ENCODE data around the gene PSMB3.
"Not testable (repeated sequence)": the region's sequence is repeated elsewhere in the genome, so short reads cannot be mapped to it uniquely, and the experiment has no call there.

PSMB3 gene

DNA sequence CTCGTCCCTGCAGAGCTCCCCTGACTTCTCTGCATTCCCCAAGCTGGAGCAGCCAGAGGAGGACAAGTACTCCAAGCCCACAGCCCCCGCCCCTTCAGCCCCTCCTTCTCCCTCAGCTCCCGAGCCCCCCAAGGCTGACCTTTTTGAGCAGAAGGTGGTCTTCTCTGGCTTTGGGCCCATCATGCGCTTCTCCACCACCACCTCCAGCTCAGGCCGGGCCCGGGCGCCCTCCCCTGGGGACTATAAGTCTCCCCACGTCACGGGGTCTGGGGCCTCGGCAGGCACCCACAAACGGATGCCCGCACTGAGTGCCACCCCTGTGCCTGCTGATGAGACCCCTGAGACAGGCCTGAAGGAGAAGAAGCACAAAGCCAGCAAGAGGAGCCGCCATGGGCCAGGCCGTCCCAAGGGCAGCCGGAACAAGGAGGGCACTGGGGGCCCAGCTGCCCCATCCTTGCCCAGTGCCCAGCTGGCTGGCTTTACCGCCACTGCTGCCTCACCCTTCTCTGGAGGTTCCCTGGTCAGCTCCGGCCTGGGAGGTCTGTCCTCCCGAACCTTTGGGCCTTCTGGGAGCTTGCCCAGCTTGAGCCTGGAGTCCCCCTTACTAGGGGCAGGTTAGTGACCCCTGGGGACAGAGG, 36.1 kb upstream of the PSMB3 start:
- no peak for DNase-seq

- no peak for DNase-seq
Observed at GRCh38 chr17:38717139-38717745, 35.3 kb upstream of the PSMB3 start.

DNA sequence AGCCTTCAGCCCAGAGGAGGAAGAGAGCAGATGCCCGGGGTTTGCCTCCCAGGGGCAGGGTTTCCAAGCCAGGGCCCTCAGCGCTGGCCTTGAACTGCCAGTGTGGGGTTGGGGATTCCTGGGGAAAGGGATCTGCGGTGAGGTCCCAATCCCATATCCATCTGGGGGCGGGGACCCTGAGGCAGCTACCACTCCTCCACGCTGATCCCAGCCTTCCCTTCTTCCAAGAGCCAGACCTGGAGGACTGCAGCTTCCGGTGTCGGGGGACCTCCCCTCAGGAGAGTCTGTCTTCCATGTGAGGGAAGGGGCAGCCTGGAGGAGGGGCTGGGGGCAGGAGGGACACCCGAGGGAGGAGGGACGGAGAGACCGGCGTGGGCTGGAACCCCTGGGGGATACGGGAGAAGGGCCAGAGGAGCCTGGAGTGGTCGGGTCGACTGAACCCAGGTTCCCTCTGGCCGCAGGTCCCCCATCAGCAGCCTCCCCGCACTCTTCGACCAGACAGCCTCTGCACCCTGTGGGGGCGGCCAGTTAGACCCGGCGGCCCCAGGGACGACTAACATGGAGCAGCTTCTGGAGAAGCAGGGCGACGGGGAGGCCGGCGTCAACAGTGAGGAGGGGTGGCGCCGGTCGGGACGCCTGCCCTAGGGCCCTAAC, 33.1 kb upstream of the PSMB3 start:
- DNase-seq: no peak

DNA sequence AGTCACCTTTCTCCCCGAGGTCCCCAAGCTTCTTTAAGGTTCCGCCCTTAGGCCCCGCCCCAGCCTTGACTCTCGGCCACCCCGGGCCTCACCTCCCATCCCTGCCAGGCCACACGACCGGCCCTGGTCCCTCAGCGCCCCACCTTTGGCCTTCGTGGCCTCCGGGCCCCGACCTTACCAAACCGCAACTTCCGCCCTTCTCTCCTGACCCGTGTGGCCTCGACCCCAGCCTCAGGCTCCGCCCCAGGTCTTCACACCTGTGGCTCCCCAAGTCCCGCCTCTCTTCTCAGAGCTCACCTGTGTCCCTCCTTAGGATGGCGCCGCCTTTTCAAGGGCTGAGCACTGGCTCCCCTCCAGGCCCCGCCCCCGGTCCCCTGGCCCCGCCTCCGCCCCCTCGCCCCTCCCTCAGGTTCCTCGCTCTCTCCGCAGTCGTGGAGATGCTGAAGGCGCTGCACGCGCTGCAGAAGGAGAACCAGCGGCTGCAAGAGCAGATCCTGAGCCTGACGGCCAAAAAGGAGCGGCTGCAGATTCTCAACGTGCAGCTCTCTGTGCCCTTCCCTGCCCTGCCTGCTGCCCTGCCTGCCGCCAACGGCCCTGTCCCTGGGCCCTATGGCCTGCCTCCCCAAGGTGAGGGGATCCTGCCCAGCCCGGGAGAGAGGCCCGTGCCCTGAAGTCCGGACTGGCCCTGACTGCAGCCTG, 32.4 kb upstream of the PSMB3 start:
- no peak for DNase-seq

GRCh38 chr17:38720941-38721340, 31.6 kb upstream of the PSMB3 start:
- DNase-seq: no peak

- DNase-seq: no peak
Observed at GRCh38 chr17:38721802-38722201, 30.7 kb upstream of the PSMB3 start.

- DNase-seq: no peak
Observed at GRCh38 chr17:38724337-38724988, 28.1 kb upstream of the PSMB3 start.

DNA sequence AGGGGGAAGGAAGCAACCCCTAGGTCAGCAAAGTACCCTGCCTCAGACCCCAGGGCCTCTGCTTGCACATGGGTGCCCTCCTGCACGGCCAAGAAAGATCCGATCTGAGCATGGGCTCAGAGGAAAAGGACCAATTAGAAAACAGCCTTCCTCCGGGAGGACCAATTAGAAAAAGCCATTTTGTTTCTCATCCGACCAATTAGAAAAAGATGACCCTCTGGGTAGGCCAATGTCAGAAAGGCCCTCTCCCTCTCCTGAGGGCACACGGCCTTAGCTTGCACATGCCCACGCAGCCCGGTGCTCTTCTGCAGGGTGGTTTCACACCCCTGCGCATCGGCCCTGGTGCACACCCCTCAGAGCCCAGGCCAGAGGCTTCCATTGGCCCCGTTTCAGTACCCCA, 27.5 kb upstream of the PSMB3 start:
- no peak for DNase-seq

DNA sequence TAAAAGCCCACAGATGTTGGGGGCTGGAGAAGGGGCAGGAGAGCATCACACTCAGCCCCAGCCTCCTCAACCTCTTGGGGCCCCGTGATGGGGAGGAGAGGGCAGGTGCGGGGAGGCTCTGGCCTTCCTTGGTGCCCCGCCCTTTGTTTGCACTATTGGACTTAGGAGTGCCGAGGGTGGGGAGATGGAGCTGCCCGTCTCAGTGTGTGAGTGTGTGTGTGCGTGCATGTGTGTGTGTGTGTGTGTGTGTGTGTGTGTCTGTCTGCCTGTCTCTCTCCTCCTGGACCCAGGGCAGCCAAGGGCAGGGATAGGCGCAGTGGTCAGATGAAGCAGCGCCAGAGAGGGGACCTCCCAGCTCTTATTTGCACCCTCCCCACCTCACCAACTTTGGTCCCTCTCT, 26.4 kb upstream of the PSMB3 start:
- not testable (repeated sequence) for DNase-seq

GRCh38 chr17:38727736-38728135, 24.8 kb upstream of the PSMB3 start:
- DNase-seq: peak; percentile 88 to 92

DNA sequence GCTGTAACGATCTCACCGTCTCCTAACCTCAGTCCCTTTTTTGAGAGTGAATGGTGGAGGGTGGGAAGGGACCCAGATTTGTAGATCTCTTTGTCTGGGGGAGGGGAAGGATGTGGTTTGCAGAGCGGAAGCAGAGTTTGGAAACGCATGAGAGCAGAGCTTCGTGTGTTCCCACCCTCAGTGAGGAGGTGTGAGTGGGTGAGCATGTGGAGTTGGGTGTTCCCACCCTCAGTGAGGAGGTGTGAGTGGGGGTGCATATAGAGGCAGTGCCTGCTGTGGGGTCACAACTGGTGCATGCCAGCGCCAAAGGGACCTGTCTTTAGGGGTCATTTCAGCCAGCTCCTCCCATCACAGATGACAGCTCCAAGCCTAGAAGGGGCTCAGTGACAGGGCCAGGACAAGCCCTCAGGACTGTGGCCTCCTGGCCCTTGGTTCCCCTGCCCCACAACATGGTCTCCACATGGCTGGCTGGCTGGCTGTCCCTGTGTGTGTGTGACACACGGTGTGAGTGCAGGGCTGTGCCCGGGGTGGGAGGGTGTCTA, 24.2 kb upstream of the PSMB3 start:
- DNase-seq: peak; percentile 51 to 68

DNA sequence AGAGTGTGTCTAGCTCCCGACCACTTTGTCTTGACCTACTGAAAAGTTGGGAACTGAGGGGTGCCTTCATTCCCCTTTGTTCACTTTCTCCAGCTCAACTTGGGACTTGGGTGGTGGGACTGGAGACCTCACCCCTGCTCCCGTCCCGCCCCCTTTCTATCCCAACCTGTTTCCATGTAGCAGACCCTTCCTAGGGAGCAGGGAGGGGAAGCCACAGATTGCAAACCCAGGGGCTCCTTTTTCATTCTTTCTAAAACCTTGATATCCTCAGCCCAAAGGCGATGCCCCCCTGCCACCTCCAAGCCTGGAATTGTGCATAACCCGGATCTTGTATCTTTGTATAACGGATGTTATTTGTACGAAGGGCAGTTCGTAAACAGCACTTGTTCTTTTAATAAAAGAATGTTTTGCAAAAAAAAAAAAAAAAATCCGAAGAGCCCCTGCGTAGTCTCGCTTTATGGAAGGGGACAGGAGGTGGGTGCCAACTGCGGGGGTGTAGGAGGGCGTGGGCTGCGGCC, 23.1 kb upstream of the PSMB3 start:
- no peak for DNase-seq

- DNase-seq: peak; percentile 76 to 79
Observed at GRCh38 chr17:38729886-38730525, 22.5 kb upstream of the PSMB3 start, which contains the start of gene CISD3. TSS of gene CISD3 (plus strand) at chr17:38730341. CDS start at chr17:38730359, 18 bp downstream.

DNA sequence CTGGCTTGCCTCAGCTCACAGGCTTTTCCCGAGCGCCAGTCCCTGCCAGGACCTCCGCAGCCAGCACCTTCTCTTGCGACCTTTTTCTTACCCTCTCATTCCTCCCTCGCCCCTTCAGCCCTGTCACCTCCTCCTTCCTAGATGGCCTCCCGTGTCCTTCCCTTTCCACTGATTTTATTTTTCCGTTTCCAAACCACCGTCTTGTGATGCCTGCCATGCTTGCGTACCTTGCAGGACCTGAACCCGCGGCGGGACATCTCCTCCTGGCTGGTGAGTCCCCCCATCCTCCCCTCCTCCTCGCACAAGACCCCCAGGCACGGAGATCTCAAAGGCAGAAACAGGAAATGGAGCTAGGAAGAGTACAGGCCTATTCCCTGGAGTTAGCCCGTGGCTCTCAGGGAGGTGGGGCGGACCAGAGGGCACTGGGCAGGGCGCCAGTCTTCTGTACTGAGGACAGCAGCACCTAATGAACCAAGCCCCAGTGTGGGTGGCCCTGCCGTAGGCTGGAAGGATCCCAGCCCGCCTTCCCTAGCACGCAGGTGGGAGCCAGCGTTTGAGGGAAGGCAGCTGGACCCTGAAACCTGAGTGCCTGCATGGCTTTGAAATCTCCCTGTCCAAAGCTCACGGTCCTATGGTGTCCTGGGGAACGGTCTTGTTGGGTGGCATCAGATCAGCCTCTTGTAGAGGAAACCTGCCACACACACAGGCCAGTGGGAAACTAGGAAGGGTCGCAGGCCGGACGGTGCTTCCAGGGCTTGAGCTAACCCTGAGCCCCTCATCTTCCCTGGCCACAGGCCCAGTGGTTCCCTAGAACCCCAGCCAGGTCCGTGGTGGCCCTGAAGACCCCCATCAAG, 21.8 kb upstream of the PSMB3 start:
- peak in 1 of 2 donors; percentile 14 for DNase-seq

DNA sequence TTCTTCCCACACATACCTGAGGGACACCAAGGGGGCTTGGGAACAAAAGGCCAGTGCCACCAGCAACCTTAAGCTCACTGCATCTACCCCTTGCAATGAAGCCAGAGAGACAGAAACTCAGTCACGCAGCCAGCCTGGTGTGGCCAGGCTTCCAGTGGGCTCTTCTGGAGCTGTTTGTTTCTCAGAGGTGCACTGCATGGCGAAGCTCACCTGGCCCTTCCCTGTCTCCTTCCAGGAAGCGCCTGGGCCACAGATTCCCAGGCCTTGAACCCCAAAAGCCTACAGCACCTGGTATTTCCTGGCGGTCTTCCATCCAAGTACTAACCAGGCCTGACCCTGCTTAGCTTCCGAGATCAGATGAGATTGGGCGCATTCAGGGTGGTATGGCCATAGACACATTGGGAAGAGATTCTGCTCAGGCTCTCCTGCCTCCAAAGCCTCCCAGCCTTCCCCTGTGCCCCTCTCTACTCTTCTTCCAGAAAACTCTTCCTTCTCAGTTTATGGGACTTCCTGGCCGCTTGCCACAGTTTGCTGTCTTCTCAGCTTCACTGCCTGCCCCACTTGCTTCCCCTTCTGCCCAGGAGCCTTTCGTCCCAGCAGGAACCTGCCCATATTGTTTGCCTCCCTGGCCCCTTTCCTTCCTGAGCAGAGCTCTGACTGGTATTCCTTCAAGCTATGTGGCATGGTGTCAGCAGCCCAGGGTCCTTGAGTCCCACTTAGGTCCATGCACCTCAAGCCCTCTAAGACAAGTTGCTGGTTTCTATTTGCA, 20.8 kb upstream of the PSMB3 start:
- DNase-seq: peak; percentile 19 to 58

DNA sequence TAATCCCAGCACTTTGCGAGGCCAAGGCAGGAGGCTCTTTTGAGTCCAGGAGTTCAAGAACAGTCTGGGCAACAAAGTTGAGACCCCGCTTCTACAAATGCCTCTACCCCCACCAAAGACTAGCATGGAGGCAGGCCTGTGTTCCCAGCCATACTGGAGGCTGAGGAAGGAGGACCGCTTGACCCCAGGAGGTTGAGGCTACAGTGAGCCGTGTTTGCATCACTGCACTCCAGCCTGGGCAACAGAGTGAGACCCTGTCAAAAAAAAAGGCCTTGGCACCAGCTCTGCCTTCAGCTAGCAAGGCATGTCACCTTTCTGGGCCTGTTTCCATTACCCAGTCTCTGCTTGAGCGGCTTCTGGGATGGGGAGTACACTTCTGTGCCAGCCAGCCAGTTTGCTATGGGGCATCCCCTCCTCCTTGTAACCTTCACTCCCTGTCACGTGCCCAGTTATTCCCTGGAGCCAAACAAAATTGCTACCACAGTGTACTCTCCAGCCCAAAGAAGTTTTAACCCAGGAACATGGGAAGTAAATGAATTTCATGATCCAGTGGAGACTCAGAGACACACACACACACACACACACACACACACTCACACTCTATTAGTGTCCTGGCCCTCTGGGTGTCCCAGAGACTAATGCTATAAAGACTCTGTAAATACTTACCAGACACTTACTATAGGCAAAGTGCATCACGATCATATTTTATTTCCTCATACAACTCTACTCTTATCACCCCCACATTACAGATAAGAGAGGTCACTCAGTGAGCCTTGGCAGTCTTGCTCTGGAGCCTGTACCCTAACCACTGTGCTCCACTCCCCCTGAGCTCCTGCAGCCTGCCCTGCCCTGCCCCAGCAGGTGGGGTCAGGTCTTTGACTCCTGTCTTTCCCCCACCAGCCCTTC, 19.9 kb upstream of the PSMB3 start:
- no peak for DNase-seq

DNA sequence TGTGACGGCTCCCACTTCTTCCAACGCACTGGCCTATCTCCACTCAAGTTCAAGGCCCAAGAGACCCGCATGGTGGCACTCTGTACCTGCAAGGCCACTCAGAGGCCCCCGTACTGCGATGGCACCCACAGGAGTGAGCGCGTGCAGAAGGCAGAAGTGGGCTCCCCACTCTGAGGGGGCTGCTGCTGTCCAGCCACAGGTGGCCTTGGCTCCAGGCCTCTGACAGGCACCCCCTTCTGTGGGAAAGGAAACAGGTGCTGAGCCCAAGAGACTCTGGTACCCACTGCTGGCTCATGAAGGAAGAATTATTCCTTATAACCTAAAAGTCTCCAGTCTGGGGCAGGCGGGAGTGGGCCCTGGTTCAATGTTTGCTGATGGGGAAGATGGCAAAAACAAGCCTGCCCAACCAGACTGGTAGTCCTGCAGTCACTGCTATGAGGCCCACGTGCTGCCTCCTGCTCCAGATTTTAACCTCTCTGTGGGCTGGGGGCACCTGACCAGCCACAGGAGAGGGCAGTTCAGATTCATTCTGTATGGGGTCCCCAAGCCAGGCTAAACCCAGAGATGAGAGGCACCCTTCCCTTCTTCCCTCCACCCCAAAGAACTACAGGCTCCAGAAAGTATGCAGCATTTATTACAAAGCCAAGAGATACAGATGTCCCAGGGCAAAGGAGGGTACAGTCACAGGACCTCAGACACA, 19.1 kb upstream of the PSMB3 start:
- no peak for DNase-seq

Data from inflammatory macrophage (primary cell).